ENCODE results near the gene EIF4ENIF1. TPM values are rescaled to one million over a fixed set of nuclear protein-coding genes. Genes with fewer than 3 reads are reported as not detected.

EIF4ENIF1 gene
- total RNA-seq (ENCODE audit: unreplicated experiment) = 41.9 TPM
- long read RNA-seq, partial matches to known transcripts = 2 of 4 reads
- long read RNA-seq, other reads (novel, unspliced or antisense) = 1 of 4 reads

- Mint-ChIP-seq H3K4me3 (ENCODE audit: unreplicated experiment) (peak within 1 kb of the TSS; percentile 97), H3K4me1 (ENCODE audit: low read depth, unreplicated experiment) (peaks cover 13% of the 10 kb centered on the region), H3K9me3 (ENCODE audit: unreplicated experiment) (peaks cover 2% of the 10 kb centered on the region), H3K36me3 (ENCODE audit: unreplicated experiment) (no peaks in the 10 kb centered on the region), H3K27ac (ENCODE audit: unreplicated experiment) (peak within 1 kb of the TSS; percentile 57), H3K27me3 (ENCODE audit: unreplicated experiment) (no peaks in the 10 kb centered on the region)
- peak; percentile 93 for DNase-seq
- TF ChIP-seq CTCF (IDR thresholded peaks at IDR 0.05; ENCODE audit: partially characterized antibody, unreplicated experiment) = no peak
These were observed at the start of gene EIF4ENIF1 for GRCh38 chr22:31489632-31490495. Gene EIF4ENIF1, minus strand, starts transcription at chr22:31489842. Its CDS starts 1,124 bp downstream, at chr22:31488718.

GRCh38 chr22:31538815-31539214 lies 49.2 kb upstream of the EIF4ENIF1 start:
- TF ChIP-seq CTCF (IDR thresholded peaks at IDR 0.05; ENCODE audit: partially characterized antibody, unreplicated experiment) = no peak
- no peaks in the 10 kb centered on the region for H3K9me3 Mint-ChIP-seq (ENCODE audit: unreplicated experiment)
- H3K36me3 Mint-ChIP-seq (ENCODE audit: unreplicated experiment) = no peaks in the 10 kb centered on the region
- H3K4me3 Mint-ChIP-seq (ENCODE audit: unreplicated experiment) = no peak overlapping the region
- DNase-seq = no peak
- H3K4me1 Mint-ChIP-seq (ENCODE audit: low read depth, unreplicated experiment) = peaks cover 3% of the 10 kb centered on the region
- H3K27ac Mint-ChIP-seq (ENCODE audit: unreplicated experiment) = no peak overlapping the region
- no peaks in the 10 kb centered on the region for H3K27me3 Mint-ChIP-seq (ENCODE audit: unreplicated experiment)

- H3K4me1 Mint-ChIP-seq (ENCODE audit: low read depth, unreplicated experiment) = peaks cover 3% of the 10 kb centered on the region
- TF ChIP-seq CTCF (IDR thresholded peaks at IDR 0.05; ENCODE audit: partially characterized antibody, unreplicated experiment) = no peak
- H3K27ac Mint-ChIP-seq (ENCODE audit: unreplicated experiment) = no peak overlapping the region
- H3K9me3 Mint-ChIP-seq (ENCODE audit: unreplicated experiment) = no peaks in the 10 kb centered on the region
- DNase-seq = no peak
- no peaks in the 10 kb centered on the region for H3K36me3 Mint-ChIP-seq (ENCODE audit: unreplicated experiment)
- no peak overlapping the region for H3K4me3 Mint-ChIP-seq (ENCODE audit: unreplicated experiment)
- no peaks in the 10 kb centered on the region for H3K27me3 Mint-ChIP-seq (ENCODE audit: unreplicated experiment)
These were observed 47.4 kb upstream of the EIF4ENIF1 start for GRCh38 chr22:31537019-31537535.

- H3K36me3 Mint-ChIP-seq (ENCODE audit: unreplicated experiment) = no peaks in the 10 kb centered on the region
- no peak for TF ChIP-seq CTCF (IDR thresholded peaks at IDR 0.05; ENCODE audit: partially characterized antibody, unreplicated experiment)
- H3K27ac Mint-ChIP-seq (ENCODE audit: unreplicated experiment) = no peak overlapping the region
- no peaks in the 10 kb centered on the region for H3K9me3 Mint-ChIP-seq (ENCODE audit: unreplicated experiment)
- H3K27me3 Mint-ChIP-seq (ENCODE audit: unreplicated experiment) = no peaks in the 10 kb centered on the region
- H3K4me3 Mint-ChIP-seq (ENCODE audit: unreplicated experiment) = no peak overlapping the region
- peaks cover 3% of the 10 kb centered on the region for H3K4me1 Mint-ChIP-seq (ENCODE audit: low read depth, unreplicated experiment)
- no peak for DNase-seq
These were observed 43.7 kb upstream of the EIF4ENIF1 start for GRCh38 chr22:31533374-31533773.

GRCh38 chr22:31532060-31532459 lies 42.4 kb upstream of the EIF4ENIF1 start:
- Mint-ChIP-seq H3K4me1 (ENCODE audit: low read depth, unreplicated experiment) (peaks cover 3% of the 10 kb centered on the region), H3K27ac (ENCODE audit: unreplicated experiment) (no peak overlapping the region), H3K27me3 (ENCODE audit: unreplicated experiment) (no peaks in the 10 kb centered on the region), H3K9me3 (ENCODE audit: unreplicated experiment) (no peaks in the 10 kb centered on the region), H3K4me3 (ENCODE audit: unreplicated experiment) (no peak overlapping the region), H3K36me3 (ENCODE audit: unreplicated experiment) (no peaks in the 10 kb centered on the region)
- no peak for DNase-seq
- TF ChIP-seq CTCF (IDR thresholded peaks at IDR 0.05; ENCODE audit: partially characterized antibody, unreplicated experiment) = no peak

Data from glutamatergic neuron (in vitro differentiated cells).